BE2C (cell line): ENCODE measurements around the gene TMEM132C.

Experiments
- DNase-seq: peaks from one replicate; pipeline ENCODE4 v3.0.0-alpha.2; 2020
- H3K27me3 ChIP-seq: fragments of 250-450 bp; sonication (Bioruptor Pico); 2 replicates; pipeline ENCODE4 v1.5.1; 2020; ENCODE audit warnings: mild to moderate bottlenecking
- H3K36me3 ChIP-seq: fragments of 250-450 bp; sonication (Bioruptor Pico); 2 replicates; pipeline ENCODE4 v1.5.1; 2020; ENCODE audit warnings: mild to moderate bottlenecking
- H3K4me1 ChIP-seq: fragments of 250-450 bp; sonication (Bioruptor Pico); 2 replicates; pipeline ENCODE4 v1.5.1; 2020
- H3K4me3 ChIP-seq: 2 replicates; pipeline ENCODE4 v1.5.1; 2011; ENCODE audit warnings: low read depth, low read length
- H3K9me3 ChIP-seq: fragments of 250-450 bp; sonication (Bioruptor Pico); 2 replicates; pipeline ENCODE4 v1.5.1; 2020
- TF ChIP-seq, protein P1 (sequence below): IDR thresholded peaks from 2 replicates; pipeline ENCODE4 v1.5.1; 2012; ENCODE audit warnings: mild to moderate bottlenecking, low read depth, low read length

The TMEM132C gene

DNA sequence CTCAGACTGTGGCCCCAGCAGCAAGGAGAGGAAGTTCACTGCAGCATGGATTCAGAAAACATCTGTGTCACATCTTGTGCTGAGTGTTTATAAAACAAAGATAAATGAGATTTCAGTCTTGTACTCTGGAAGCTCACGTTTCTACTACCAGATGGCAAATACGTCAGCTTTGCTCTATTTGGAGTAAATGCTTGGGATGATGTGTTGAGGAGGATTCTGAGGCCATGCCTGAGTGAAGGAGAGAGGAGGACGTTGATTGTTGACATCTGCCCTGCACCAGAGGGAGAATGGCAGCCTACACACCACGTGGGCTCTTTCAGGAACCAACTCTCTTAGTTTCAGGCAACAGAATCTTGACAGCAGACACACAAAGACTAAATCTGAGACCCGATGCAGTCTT, 188.9 kb downstream of the TMEM132C start:
- H3K36me3 ChIP-seq = no peaks in the 10 kb centered on the region
- no peak for DNase-seq
- no peaks in the 10 kb centered on the region; the same call in 1 of the 2 replicates for H3K9me3 ChIP-seq

DNA sequence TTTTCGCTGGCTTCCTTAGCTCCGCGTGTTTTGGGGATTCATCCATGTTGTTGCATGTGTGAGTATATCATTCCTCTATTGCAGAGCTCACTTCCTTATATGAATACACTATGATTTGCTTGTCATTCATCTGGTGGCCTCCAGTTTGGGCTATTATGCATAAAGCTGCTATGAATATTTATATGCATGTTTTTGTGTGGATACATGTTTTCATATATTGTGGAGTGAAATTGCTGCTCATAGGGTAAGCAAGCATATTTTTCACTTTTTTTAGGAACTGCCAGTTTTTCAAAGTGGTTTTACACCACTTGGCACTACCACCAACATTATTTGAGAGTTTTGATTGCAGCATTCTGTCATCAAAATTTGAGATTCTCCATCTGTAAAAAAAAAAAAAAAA, 190.0 kb downstream of the TMEM132C start:
- H3K4me1 ChIP-seq = no peaks in the 10 kb centered on the region
- H3K36me3 ChIP-seq = no peaks in the 10 kb centered on the region
- H3K9me3 ChIP-seq = no peaks in the 10 kb centered on the region; the same call in 1 of the 2 replicates
- no peak overlapping the region for H3K4me3 ChIP-seq
- no peak for DNase-seq
- TF ChIP-seq, protein P1, sequence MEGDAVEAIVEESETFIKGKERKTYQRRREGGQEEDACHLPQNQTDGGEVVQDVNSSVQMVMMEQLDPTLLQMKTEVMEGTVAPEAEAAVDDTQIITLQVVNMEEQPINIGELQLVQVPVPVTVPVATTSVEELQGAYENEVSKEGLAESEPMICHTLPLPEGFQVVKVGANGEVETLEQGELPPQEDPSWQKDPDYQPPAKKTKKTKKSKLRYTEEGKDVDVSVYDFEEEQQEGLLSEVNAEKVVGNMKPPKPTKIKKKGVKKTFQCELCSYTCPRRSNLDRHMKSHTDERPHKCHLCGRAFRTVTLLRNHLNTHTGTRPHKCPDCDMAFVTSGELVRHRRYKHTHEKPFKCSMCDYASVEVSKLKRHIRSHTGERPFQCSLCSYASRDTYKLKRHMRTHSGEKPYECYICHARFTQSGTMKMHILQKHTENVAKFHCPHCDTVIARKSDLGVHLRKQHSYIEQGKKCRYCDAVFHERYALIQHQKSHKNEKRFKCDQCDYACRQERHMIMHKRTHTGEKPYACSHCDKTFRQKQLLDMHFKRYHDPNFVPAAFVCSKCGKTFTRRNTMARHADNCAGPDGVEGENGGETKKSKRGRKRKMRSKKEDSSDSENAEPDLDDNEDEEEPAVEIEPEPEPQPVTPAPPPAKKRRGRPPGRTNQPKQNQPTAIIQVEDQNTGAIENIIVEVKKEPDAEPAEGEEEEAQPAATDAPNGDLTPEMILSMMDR = no peak
- no peaks in the 10 kb centered on the region for H3K27me3 ChIP-seq

More for the DNA sequence above, 188.9 kb downstream of the TMEM132C start:
- H3K27me3 ChIP-seq = no peaks in the 10 kb centered on the region
- H3K4me3 ChIP-seq = no peak overlapping the region
- no peaks in the 10 kb centered on the region for H3K4me1 ChIP-seq
- TF ChIP-seq, protein P1 = no peak

DNA sequence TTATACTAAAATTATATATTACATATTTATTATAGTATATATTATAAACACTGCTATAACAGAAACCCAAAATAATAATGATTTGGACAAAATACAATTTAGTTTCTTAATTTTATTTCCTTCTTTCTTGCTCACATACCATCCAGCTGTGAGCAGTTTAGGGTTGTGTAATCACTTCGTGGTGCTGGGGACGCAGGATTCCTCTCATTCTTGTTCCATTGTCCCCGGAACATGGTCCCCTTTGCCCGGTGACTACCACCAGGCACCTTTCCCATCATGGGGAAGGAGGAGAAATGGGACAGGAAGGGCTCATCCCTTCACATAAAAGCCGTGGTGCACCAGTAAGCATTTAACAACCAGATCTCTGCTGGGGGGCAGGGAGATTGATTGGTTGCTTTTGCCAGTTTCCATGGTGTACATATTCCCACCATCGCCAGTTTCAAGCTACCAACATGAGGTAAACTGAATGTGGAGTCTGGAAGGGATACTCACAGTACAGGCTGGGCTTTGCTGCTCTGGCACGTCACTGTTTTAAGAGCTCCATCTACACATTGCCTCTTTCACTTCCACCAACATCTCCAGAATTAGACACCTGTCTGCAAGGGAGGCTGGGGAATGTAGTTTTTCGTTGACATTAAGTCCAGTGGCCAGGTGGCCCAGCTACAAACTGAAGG, 191.5 kb downstream of the TMEM132C start:
- no peak overlapping the region for H3K4me3 ChIP-seq
- TF ChIP-seq, protein P1 = no peak
- no peak for DNase-seq
- no peaks in the 10 kb centered on the region; the same call in 1 of the 2 replicates for H3K9me3 ChIP-seq
- no peaks in the 10 kb centered on the region for H3K4me1 ChIP-seq
- no peaks in the 10 kb centered on the region for H3K27me3 ChIP-seq
- no peaks in the 10 kb centered on the region for H3K36me3 ChIP-seq

DNA sequence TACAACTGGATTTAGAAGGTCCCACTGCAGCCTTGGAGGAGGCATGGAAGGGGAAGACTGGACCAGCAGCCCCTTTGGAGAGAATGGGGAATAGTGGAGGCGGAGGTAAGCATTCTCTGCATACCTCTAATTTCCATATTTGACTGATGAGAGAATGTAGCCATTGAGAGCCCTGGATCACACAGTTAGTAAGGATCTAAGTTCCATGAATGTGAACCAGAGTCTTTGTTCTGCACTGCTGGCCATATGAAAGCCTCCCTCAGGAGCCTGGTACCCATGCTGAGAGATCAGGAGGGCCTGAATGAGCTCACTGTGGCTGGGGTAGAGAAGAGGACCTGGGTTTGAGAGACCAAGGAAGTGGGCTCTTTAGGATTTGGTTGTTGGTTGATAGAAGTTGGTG, 192.1 kb downstream of the TMEM132C start:
- DNase-seq = no peak
- no peaks in the 10 kb centered on the region for H3K36me3 ChIP-seq
- no peaks in the 10 kb centered on the region; the same call in 1 of the 2 replicates for H3K9me3 ChIP-seq
- H3K27me3 ChIP-seq = no peaks in the 10 kb centered on the region
- TF ChIP-seq, protein P1 = no peak
- H3K4me1 ChIP-seq = no peaks in the 10 kb centered on the region
- no peak overlapping the region for H3K4me3 ChIP-seq

DNA sequence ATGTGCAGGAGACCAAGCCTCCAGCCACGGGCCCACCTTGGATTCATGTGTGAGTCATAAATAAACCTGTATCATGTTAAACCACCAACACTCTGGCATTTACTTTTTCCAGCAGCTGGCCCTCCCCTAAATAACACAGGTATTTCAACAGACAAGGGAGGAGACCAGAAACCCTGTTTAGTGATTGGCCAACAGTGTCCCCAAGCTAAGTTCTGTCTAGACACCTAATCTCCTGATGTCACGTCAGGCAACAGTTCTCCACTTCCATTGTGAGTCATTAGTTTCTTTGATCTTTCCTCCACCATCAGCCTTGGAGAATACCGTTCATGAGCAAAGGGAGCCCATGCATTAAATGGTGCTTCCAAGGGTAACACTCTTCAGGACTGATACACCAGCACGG, 196.9 kb downstream of the TMEM132C start:
- TF ChIP-seq, protein P1 = no peak
- H3K4me1 ChIP-seq = no peaks in the 10 kb centered on the region
- no peaks in the 10 kb centered on the region for H3K36me3 ChIP-seq
- no peaks in the 10 kb centered on the region for H3K9me3 ChIP-seq
- no peak for DNase-seq
- H3K4me3 ChIP-seq = no peak overlapping the region
- no peaks in the 10 kb centered on the region for H3K27me3 ChIP-seq

DNA sequence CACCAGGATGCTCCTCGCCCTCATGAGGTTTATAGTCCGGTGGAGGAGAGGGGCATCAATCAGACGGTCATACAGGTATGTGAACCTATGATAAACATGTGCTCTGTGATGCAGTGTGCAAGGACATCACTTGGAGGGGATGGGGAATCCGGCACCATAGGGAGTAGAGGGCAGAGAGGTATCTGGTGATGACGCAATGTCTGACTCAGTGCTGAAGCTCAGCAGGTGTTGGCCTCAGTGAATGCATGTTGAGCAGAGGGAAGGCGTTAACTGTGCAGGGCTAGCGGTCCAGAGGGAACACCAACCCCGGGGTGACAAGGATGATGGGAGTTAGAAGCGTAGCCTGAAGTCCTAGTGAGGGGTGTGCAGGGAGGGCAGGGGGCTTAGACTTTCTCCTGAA, 200.9 kb downstream of the TMEM132C start:
- H3K4me1 ChIP-seq = no peaks in the 10 kb centered on the region
- no peaks in the 10 kb centered on the region for H3K27me3 ChIP-seq
- no peaks in the 10 kb centered on the region for H3K36me3 ChIP-seq
- no peak overlapping the region for H3K4me3 ChIP-seq
- H3K9me3 ChIP-seq = no peaks in the 10 kb centered on the region; the same call in 1 of the 2 replicates
- DNase-seq = no peak
- TF ChIP-seq, protein P1 = no peak
